GM10248 (cell line): ENCODE measurements around the gene GAMT.

Experiments
- CTCF ChIA-PET: fragments of 300-600 bp; sonication (Branson Sonifier 250); formaldehyde crosslinking; extraction: SDS; loops from one replicate; lab custom pipeline; 2021; ENCODE audit warnings: antibody characterized with exemption; lab: Yijun Ruan, JAX
- POLR2A ChIA-PET: fragments of 350-650 bp; sonication (Branson Sonifier 250); formaldehyde crosslinking; extraction: SDS; loops from one replicate; lab custom pipeline; 2020; ENCODE audit warnings: antibody characterized with exemption; lab: Yijun Ruan, JAX
- DNase-seq: peaks from one replicate; pipeline ENCODE4 v3.0.0; 2012; ENCODE audit errors: extremely low spot score
- TF ChIP-seq, protein P1 (sequence below): IDR thresholded peaks from 2 replicates; pipeline ENCODE4 v1.5.1; 2012; ENCODE audit warnings: mild to moderate bottlenecking, low read depth; ENCODE audit errors: extremely low read depth, missing control alignments, control extremely low read depth

GAMT gene

GRCh38 chr19:1364070-1364704, 37.2 kb downstream of the GAMT start:
- CTCF ChIA-PET: interaction anchor here (1.1 to 2.4 kb wide), 5 partner anchors 9 to 97 kb away, joined by 3 to 6 read pairs (median 4); partner anchors contain the start of gene NDUFS7
- TF ChIP-seq, protein P1, sequence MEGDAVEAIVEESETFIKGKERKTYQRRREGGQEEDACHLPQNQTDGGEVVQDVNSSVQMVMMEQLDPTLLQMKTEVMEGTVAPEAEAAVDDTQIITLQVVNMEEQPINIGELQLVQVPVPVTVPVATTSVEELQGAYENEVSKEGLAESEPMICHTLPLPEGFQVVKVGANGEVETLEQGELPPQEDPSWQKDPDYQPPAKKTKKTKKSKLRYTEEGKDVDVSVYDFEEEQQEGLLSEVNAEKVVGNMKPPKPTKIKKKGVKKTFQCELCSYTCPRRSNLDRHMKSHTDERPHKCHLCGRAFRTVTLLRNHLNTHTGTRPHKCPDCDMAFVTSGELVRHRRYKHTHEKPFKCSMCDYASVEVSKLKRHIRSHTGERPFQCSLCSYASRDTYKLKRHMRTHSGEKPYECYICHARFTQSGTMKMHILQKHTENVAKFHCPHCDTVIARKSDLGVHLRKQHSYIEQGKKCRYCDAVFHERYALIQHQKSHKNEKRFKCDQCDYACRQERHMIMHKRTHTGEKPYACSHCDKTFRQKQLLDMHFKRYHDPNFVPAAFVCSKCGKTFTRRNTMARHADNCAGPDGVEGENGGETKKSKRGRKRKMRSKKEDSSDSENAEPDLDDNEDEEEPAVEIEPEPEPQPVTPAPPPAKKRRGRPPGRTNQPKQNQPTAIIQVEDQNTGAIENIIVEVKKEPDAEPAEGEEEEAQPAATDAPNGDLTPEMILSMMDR: peak; percentile 10
- peak; percentile 68 for DNase-seq
- POLR2A ChIA-PET: no interaction called here

GRCh38 chr19:1363599-1363998, 37.7 kb downstream of the GAMT start:
- ChIA-PET POLR2A (interaction anchor here (0.6 kb wide), 1 partner anchor 94 kb away, joined by 3 read pairs; no protein-coding TSS in a partner anchor), CTCF (interaction anchor here (1.5 to 2.4 kb wide), 3 partner anchors 9 to 19 kb away, joined by 4 to 6 read pairs (median 5); partner anchors contain the start of gene NDUFS7)
- TF ChIP-seq, protein P1: no peak
- DNase-seq: no peak

DNA sequence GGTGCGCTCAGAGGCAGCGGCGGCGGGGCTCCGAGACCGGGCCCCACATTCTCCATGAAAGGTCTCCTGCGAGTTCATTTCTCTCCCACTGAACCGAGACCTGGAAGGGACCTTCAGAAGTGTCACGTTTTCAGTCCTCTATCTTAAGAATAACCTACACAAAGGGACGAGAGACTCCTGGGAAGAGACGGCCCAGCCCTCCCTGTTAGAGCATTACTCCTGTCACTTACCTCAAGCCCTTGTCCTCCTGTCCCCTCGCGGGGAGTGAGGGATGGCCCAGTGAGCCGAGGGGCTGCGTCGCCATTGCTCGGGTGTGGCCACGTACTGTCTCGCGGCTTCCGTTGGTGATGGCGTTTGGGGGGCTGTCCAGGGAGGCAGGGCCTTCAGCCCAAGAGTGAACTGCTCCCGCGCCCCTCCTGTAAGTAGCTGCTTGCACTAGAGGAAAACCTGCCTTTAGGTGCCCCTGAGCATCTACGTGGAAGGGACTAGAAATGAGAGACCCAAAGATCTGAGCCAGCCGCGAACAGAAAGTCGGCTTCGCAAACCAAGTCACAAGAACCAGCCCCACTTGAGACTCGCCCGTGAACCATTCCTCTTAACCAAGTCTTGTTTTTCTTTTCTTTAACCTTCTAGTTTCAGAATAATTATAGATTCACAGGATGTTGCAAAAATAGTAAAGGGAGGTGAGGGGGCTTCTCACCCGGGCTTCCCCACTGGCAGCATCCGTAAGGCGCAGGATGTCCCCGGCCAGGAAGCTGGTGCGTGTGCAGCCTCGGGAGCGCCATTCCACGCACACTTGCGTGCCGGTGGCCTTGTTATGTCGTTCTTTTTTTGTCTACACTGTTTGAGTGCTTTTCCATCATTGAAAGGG, 38.7 kb downstream of the GAMT start:
- TF ChIP-seq, protein P1: no peak
- no peak for DNase-seq
- POLR2A ChIA-PET: interaction anchor here (0.6 kb wide), 1 partner anchor 93 kb away, joined by 3 read pairs; no protein-coding TSS in a partner anchor
- CTCF ChIA-PET: interaction anchor here (1.5 to 2.4 kb wide), 2 partner anchors 8 to 10 kb away, joined by 4 to 6 read pairs; a partner anchor contains a TSS

- TF ChIP-seq, protein P1: no peak
- DNase-seq: no peak
- ChIA-PET POLR2A (no interaction called here), CTCF (no interaction called here)
Observed at GRCh38 chr19:1361601-1362386, 39.5 kb downstream of the GAMT start.

DNA sequence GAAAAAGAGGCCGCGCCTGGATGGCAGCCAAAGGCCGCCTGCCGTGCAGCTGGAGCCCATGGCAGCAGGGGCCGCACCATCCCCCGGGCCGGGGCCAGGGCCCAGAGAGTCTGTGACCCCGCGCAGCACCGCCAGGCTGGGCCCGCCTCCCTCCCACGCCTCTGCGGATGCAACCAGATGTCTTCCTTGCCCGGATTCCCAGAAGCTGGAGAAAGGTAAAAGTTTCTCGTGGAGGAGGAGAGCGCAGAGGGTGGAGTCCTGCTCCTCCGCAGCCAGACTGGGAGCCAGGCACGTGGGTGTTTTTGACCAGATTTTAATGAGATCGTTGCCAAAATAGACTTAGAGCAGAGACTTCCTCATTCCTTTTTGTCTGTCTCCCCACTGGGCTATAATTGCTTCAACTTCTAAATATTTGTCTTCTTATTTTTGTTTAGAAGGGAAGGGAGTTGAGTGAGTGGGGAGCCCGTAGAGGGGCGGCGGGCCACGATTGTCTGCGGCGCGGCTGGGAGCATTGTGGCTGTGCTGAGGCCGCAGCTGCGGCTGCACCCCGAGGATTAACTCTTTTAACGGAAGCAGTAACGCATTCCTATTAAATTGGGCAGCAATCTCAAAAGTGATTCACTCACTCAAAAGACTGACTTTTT, 40.4 kb downstream of the GAMT start:
- ChIA-PET CTCF (no interaction called here), POLR2A (no interaction called here)
- TF ChIP-seq, protein P1: no peak
- DNase-seq: no peak
